Measurements from ENCODE around the gene TRERF1.

TRERF1 gene

DNA sequence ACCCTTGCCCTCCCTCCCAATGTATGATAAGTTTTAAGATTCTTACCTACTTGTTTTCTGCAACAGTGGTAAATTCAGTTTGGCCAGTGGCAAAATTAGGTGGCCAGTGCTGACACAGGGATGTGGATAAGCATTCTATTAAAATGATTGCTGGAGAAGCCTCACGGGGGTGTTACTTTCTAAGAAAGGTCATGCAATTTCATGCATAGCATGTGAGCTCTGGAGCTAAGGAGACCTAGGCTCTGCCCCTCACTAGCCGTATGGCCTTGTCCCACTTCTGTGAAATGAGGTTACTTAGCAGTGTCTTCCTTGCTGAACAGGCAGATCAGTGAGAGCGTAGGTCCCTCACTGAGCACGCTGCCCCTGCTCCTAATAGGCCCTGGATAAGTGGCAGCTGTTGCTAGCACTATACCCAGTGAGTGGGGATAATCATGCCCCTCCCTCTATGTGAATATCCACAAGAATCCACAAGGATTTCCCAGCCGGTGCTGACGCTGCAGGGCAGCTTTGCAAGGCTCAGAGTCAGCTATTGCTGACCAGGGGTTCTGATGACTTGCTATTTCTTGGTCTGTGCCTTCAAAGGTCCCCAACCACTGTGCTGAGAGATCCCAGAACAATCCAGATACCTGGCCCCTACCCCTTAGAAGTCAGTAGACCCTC lies 147.5 kb downstream of the TRERF1 start:
- no peak for DNase-seq (ENCODE audit: low read depth)

GRCh38 chr6:42302411-42302810 lies 149.3 kb downstream of the TRERF1 start:
- no peak for DNase-seq (ENCODE audit: low read depth)

DNA sequence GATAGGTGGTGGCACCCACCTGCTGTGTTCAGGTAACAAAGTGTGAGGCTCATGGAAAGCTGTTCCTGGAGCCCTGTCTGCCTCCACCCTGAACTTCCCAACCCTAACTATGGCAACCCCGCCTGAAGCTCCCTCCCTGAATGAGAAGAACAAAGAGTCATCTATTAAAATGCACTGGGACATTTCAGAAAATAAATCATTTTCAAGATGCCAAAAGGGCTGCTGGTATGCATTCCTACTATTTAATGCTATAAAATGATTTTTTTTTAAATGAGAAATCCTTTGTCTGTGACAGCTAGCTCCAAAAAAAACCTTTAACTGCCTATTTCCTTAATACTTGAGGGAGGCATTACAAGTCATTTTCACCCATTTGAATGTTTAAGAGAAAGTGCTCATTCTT lies 149.7 kb downstream of the TRERF1 start:
- DNase-seq (ENCODE audit: low read depth), result peak; percentile 36

DNA sequence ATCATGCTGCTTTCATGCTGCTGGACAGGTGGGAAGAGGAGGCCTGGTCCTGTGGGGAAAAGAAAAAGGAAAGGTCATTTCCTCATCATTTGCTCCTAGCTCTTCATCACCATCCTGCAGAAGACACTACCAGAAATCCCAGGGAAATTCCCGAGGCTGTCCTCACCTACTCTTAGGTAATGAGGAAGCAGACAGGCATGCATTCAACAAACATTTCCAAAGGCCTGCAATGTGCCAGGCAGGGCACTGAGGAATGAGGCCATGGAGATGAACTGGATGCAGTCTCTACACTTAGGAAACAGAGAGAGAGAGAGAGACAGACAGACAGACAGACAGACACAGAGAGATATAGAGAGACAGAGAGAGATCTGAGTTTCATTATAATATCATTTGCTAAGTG lies 151.0 kb downstream of the TRERF1 start:
- peak; percentile 32 for DNase-seq (ENCODE audit: low read depth)

- no peak for DNase-seq (ENCODE audit: low read depth)
These were observed 151.5 kb downstream of the TRERF1 start for GRCh38 chr6:42300185-42300584.

DNA sequence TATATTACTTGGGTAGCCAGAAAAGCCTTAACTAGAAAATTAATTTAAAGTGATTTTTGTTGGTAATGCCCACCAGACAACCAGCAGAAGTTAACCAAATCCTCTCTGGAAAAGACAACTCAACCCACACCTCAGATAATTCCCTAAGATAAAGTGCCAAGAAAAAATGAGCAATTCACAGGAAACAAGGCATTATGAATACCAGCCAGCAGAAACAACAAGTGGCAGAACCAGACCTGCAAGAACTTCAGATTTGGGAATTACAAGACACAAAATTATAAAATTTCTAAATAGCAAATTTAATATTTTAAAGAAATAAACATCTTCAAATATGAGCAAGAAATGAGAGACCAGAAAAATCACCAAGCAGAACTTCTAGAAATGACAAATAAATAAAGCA lies 154.1 kb downstream of the TRERF1 start:
- no peak for DNase-seq (ENCODE audit: low read depth)

- no peak for DNase-seq (ENCODE audit: low read depth)
These were observed 155.1 kb downstream of the TRERF1 start for GRCh38 chr6:42296614-42297013.

- DNase-seq (ENCODE audit: low read depth), result no peak
These were observed 156.0 kb downstream of the TRERF1 start for GRCh38 chr6:42295677-42296076.

DNA sequence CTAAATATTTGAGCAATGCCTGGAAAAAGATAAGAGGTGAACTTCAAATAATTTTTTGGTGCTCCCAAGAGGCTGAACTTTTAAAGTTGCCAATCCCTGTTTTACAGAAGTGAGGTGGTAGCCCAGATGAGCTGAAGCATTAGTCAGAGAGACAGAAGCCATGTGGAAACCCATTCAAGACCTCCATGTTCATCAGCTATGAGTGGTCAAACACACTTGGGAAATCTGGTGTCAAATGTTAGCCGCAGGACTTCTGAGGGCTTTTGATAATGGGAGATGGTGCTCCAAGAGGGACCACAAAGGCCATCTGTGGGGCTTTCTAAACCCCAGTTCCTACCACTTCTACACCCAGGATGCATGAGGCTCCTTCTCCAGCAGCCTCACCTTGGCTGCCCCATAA lies 156.5 kb downstream of the TRERF1 start:
- no peak for DNase-seq (ENCODE audit: low read depth)

DNA sequence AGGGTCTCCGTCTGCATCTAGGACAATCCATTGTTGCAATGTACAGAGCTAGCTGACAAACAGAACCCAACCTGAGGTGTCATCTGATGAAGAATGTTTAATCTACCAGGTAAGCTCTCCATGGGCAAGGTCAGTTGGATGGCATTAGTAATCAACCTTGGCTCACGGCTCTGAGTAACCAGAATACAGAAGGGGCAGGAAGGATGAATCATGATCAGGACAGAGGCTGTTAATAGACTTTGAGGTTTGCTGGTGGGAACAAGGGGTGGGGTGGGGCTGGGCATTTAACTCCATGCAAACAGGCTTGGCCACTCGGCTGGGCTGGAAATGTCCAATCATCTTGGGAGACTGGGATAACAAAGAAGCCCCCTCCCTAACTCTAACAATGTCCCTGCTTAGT lies 157.0 kb downstream of the TRERF1 start:
- peak; percentile 77 for DNase-seq (ENCODE audit: low read depth)

GRCh38 chr6:42293386-42293977 lies 158.2 kb downstream of the TRERF1 start:
- DNase-seq (ENCODE audit: low read depth), result no peak

GRCh38 chr6:42292004-42292740 lies 159.6 kb downstream of the TRERF1 start:
- peak; percentile 65 for DNase-seq (ENCODE audit: low read depth)

GRCh38 chr6:42287756-42288155 lies 164.0 kb downstream of the TRERF1 start:
- no peak for DNase-seq (ENCODE audit: low read depth)

GRCh38 chr6:42281570-42281969 lies 170.2 kb downstream of the TRERF1 start:
- no peak for DNase-seq (ENCODE audit: low read depth)

GRCh38 chr6:42280966-42281533 lies 170.7 kb downstream of the TRERF1 start:
- DNase-seq (ENCODE audit: low read depth), result no peak

DNA sequence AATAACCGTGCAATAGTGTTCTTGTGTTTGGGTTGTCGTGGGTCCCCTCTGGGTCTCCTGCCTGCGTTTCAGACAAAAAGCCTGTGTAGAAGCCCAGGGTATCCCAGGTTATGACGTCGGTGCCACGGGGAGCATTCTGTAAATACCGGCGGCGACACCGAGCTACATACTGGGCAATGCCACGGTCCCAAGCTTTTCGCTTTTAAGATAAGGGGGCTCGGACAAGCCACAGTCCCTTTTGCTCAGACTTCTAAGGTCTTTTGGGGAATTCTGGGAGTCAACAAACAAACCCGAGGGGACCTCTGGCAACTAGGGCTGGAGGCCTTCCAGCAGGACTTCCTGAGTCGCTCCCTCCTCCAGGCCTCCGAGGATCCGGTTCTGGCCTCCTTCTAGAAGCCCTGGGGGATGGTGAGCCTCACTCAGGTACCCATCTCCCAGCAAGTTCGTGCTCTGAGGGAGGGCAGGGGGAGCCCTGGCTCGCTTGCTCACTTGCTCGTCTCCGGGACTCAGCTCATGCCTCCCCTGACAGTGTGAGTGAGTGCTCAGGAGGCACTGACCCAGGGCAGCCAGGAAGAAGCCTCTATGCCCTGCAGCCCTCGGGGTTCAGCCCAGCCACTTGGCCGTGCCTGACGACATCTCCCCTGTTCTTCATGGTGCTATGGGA lies 171.6 kb downstream of the TRERF1 start:
- peak; percentile 48 for DNase-seq (ENCODE audit: low read depth)

- DNase-seq (ENCODE audit: low read depth), result peak; percentile 60
These were observed 172.5 kb downstream of the TRERF1 start for GRCh38 chr6:42279144-42279781.

- no peak for DNase-seq (ENCODE audit: low read depth)
These were observed 173.4 kb downstream of the TRERF1 start for GRCh38 chr6:42278131-42278853.

GRCh38 chr6:42276034-42276890 lies 175.5 kb downstream of the TRERF1 start:
- no peak for DNase-seq (ENCODE audit: low read depth)

DNA sequence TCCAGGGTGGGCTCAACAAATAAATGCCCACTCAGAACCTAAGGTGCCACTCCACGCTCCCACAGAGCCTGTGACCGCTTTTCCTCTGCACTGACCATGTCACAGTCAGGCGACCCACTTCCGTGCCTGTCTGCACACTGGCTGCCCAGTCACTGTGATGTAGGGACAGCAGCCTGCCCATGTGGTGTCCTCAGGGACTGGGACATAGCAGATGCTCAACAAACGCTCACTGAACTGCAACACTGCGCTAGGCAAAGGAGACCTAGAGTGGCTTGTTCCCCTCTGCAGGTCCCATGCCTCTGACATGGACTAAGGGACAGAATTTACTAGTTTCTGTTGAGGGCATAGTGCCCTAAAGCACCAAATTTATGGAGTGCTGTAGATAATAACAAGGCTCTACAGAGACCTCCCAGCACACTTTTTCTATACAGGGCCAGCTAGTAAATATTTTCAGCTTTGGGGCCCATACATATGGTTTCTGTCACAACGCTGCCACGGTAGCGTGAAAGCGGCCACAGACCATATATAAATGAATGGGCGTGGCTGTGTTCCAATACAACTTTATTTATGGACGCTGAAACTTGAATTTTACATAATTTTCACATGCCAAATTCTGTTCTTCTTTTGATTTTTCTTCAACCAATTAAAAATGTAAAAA lies 176.2 kb downstream of the TRERF1 start:
- DNase-seq (ENCODE audit: low read depth), result no peak
